ENCODE results near the gene SEMA5A.

- TF ChIP-seq NR2C2 (CRISPR knock-in tag; IDR thresholded peaks at IDR 0.05; ENCODE audit: borderline replicate concordance) (no peak), ZBTB33 (CRISPR knock-in tag; IDR thresholded peaks at IDR 0.05) (no peak), CREB1 (IDR thresholded peaks at IDR 0.05) (no peak), CREB1 (CRISPR knock-in tag; IDR thresholded peaks at IDR 0.05) (no peak), HMGXB3 (CRISPR knock-in tag; IDR thresholded peaks at IDR 0.05; ENCODE audit: borderline replicate concordance) (no peak), NFYB (CRISPR knock-in tag; IDR thresholded peaks at IDR 0.05) (no peak), POLR2A (IDR thresholded peaks at IDR 0.05; ENCODE audit: insufficient read depth in 1 of 2, low read depth in 2 of 2, low read length in 2 of 2) (no peak), SNAPC4 (CRISPR knock-in tag; IDR thresholded peaks at IDR 0.05) (no peak), CTCF (CRISPR knock-in tag; IDR thresholded peaks at IDR 0.05) (no peak), JUND (CRISPR knock-in tag; IDR thresholded peaks at IDR 0.05) (no peak), ARNT (IDR thresholded peaks at IDR 0.05) (no peak), SMARCC2 (IDR thresholded peaks at IDR 0.05) (no peak), RBFOX2 (IDR thresholded peaks at IDR 0.05; ENCODE audit: low read depth, low read length) (no peak)
These were observed 71.5 kb downstream of the SEMA5A start for GRCh38 chr5:9474219-9475002.
